Activated CD8-positive, alpha-beta memory T cell treated with anti-CD3 and anti-CD28 coated beads for 48 hours (primary cell): ENCODE data around the gene CEMIP.

ENCODE experiments used
- DNase-seq, 3 experiments: peaks; one replicate each; pipeline ENCODE4 v3.0.0-alpha.2; 2020; ENCODE audit warnings: low read depth in 2 of 3, low spot score in 2 of 3

Gene CEMIP

DNA sequence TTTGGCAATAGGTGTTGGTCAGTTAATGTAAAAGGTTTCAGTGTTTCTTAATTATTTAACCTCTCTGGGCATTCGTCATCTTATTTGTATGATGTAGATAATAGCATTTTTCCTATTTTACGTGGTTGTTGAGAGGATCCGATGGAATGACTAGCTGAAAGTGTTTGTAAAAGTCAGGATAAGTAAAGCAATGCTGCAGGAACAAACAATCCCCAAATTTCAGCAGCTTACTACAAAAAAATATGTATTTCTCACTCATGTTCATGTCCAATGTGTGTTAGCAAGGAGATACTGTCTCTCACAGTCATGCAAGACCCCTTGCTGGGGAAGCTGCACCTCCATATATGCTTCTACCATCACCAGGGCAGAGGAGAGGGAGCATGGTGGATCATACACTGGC, 38.7 kb downstream of the CEMIP start:
- DNase-seq, result no peak

DNA sequence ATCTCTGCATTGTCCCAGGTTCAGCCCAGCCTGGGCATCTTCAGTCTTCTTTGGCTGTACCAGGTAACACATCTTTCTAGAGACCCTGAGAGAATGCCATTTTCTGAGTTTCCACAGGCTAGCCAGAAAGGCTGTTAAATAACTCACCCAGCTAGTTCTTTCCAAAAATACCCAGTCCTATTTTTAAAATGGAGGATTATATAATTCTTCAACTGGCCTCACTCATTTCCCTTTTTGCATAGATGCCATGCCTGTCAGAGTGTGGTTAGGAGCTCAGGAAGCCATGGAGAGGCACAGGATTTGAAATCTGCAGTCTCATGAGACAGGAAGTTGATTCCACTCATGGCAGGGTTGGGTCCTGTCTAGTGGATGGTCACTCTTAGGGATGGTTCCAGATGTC, 39.8 kb downstream of the CEMIP start:
- no peak for DNase-seq

DNA sequence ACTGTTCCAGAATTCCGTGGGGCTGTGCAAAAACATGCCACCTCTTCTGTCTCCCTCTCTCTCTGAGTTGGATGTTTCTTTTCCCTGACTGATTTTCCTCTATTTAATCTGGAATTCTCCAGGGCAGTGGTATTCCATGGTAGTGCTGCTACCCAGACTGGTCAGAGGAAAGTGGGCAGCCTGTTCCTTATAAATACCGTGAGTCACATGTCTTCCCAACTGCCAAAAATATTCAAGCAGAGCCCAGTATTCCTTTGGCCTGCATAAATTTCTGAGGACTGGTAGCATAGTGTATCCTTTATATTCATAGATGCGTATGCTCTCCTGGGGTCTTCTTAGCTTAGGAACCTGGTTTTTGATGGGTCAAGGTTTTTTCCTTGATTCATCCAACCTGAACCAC, 40.9 kb downstream of the CEMIP start:
- DNase-seq, result no peak

DNA sequence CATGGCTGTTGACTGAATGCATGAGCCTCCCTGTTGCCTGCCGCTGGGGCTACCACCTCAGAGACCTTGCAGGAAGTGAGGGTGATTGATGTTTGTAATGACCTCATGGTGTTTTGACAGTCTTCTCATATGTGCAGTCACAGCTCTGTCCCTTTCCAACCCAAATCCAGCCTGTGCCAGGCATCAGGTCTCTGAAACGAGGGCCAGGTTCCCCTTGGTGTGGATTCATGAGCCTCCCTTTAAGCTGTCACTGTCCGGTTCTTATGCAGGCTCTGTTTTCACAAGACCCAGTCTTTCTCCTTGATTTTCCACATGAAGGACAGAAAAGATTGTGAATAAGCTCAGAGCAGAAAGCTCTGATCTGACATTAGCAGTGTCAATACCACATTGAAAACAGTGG, 43.1 kb downstream of the CEMIP start:
- DNase-seq, result no peak

DNA sequence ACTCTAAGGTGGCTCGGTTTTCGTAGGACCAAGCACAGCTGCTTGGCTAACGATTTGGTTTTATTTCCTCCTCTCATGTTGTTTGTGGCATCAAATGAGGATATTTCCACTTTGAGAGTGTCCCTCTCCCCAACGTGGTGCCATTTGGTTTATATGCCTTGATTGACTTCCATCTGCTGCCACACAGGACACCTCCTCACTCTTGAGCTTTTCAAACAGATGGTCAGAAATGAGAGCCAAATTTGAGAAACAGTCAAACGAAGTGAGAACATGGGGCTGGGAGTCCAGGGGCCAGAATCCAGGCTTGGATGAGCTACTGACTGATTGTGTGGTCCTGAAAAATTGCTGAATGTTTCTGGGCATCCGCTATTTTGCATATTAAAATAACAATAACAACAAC, 43.5 kb downstream of the CEMIP start:
- DNase-seq, result no peak

DNA sequence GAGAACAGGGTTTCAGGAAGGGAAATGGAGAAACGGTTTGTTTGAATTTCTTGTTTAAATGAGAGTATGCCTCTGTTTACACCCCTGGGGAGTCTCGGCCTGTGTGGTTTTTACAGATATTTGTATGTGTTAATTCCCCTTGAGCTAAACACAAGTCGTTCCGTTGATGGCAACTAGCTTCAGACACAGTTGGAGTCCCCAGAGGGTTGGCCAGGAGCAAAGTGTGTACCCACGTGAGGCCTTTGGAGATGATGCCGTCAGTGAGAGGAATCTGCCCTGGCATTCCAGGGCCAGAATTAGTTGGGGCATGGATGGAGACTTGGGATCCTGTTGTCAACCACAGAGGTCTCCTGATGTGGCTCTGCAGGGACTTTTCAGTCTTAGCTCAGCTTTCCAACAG, 44.0 kb downstream of the CEMIP start:
- no peak for DNase-seq

DNA sequence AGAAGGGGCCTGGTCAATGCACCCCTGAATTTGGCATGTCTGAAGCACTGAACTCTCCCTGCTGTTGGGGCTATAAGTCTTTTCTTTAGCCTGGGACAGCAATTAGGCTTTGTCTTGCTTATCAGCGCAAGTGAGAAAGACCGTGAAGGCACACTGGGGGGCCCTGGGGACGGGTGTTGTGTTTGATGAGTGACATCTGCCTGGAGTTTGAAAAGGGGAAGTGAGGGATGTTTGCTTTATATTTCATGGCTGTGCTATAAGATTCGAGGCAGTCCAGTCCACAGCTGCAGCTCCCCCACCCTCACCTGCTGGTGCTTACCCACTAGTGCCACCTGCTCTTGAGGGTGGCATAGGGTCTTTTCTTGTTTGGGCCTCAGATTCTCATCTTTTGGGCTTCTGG, 44.8 kb downstream of the CEMIP start:
- no peak for DNase-seq

DNA sequence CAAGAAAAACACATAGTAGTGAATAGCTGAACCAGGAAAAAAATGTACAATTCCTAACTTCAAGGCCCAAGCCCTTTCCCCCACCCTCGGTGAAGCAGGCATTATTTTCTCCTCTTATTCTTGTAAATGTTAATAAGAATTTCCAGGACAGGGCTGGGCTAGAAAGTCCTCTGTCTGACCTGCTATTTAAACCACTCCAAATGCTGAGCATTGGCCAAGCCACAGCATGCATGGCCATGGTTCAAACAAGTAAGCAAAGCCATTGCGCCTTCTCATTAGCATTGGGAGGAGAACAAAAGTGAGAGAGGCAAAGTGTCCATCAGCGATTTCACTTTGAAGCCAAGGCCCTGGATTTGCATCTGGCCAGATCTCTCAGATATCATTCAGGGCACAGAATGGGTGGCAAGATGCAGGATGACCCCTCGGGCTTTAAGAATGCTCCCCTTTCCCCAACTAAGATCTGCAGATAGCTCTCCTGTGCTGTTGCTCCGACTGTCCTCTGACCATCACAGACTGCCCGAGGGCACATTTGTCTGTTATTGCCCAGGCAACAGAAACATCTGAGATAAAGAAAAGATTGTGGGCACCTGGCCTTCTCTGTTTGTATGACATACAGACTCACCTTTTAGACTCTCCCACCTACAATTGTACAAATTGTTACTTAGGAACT, 46.3 kb downstream of the CEMIP start:
- DNase-seq, result no peak

DNA sequence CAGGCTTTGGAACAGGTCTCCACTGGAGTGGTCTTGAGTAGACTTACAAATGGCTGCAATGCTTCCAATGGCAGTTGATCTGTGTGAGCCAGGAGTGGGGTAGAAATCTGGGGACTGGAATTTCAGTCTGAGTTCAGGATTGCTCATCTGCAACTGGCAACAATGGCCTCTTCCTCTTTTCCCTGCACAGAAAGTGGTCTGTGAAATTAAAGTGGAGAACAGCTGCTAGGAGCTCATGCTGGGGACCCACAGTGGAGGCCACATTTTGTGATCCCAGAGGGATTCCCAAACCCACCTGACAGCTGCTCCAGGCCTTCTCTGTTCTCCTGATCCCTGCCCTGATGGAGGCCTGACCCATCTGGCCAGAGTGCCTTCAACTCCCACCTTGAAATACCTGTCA, 49.6 kb downstream of the CEMIP start:
- no peak for DNase-seq

DNA sequence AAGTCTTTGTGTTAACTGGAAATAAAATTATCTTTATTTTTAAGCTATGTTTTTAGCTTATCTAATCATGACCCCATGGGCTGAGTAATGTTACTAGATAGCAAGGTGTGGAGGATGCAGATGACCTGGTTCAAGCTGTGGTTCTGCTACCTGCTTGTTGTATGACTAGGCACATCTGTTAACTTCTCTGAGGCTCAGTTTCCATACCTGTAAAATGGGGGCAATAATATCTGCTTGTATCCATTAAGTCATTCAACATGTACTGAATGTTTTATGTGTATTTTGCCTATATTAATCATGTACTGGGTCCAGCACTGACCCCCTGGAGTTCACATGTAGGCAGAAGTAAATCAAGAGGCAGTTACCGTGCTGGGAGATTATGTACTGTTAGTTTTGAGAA, 51.5 kb downstream of the CEMIP start:
- no peak for DNase-seq

DNA sequence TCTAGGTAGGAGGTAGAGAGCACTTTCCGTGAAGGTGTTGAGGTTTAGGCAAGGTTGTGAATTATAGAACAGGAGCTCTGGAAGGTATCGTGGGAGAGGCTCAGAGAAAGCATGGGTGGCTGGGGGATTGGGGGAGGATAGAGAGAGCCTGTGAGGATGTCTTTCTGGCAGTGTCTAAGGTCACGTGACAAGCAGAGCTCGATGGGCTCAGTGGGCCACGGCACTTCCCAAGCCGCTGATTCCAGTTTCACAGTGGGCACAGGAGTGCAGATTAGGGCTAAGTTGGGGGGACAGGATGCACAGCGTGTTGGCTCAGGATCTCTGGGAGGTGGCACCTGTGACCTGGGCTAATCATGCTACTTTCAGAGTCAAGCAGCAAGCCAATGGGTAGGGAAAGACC, 52.0 kb downstream of the CEMIP start:
- no peak for DNase-seq

DNA sequence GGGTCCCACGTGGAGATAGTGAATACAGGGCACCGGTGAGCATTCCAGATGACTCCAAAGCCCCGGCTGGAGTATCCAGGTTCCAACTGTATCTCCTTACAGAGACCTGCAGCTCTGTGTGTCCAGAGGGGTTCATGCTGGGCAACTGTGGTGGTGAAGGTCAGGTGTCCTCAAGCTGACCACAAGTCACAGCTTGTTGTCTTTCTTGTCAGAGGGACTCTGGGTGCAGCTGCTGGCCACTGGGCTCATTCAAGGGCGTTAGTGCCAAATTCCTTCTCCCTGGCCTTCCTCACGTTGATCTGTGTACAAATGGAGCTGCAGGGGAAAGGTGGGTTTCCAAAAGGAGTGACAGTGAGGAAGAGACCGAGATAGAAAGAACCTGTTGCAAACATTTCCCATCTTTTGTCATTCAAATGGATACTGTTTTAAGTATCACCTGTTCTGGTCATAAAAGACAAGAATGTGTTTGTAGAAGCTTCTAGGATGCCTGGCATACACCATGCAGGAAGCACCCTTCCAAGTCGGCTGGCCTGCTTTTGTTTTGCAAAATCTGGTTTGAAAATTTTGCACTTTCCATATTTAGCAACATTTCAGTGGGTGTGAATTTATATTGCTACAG, 52.5 kb downstream of the CEMIP start:
- no peak for DNase-seq

DNA sequence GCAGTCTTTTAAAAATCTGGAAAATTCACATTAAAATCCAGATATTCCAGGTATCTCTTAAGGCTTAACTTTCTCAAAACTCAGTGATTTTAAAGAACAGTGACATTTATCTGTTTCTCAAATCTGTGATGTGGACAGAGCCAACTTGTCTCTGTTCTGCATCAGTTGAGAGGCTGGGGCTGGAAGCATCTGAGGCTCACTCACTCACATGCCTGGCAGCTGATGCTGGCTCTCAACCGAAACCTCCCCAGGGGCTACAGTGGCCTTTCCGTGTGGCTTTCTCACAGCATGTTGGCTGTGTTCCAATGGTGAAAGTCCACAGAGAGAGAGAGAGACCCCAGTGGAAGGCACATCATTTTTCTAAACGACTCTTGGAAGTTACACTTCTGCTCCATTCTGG, 53.5 kb downstream of the CEMIP start:
- no peak for DNase-seq

DNA sequence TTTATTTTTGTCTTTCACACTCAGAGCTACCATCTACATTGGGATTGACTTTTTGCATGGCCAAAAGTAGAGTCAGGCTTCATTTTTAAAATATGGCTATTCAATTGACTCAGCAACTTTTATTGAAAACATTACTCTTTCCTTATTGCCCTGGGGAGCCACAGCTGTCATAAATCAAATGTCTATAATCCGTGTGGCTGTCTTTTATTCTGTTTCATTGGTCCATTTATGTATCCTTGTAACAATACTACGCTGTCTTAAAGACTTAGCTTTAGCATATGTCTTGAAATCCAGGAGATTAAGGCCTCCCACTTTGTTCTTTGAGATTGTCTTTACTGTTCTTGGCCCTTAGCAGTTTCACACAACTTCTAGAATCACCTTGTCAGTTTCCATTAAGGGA, 55.2 kb downstream of the CEMIP start:
- no peak for DNase-seq

DNA sequence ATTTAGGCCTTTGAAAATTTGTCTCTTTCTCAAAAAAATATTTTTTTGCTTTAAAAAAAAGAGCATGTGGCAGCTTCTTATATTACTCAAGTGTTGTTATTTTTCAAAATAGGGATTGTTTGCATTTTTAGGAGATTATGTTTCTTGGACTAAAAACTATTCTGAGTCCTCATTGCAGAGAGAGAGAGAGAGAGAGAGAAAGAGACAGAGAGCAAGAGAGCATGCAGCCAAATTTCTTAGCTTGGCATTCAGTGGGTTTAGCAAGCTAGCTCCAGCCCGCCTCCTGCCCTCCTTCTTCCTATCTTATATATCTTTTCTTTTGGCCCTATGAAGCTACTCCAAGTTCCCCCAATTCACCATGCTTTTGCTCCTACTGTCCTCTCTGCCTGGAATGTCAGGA, 55.7 kb downstream of the CEMIP start:
- DNase-seq, result no peak

DNA sequence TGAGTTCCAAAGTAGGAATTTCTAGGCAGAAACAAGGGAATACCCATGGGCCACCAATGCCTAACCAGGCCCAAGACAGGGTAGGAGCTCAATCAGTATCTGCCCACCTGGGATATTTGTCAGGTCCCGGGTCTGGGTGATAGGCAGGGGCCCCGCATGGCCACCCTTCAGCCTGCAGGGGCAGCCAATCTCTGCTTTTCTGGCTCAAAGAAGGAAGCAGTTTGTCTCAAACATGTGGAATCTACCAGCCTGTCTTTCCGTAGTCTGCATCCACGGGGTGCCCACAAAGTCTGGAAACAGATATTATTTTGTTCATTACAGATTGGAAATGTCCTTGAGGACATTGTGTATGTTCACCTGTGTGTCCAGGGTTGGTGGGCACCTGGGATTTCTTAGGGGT, 56.2 kb downstream of the CEMIP start:
- no peak for DNase-seq

DNA sequence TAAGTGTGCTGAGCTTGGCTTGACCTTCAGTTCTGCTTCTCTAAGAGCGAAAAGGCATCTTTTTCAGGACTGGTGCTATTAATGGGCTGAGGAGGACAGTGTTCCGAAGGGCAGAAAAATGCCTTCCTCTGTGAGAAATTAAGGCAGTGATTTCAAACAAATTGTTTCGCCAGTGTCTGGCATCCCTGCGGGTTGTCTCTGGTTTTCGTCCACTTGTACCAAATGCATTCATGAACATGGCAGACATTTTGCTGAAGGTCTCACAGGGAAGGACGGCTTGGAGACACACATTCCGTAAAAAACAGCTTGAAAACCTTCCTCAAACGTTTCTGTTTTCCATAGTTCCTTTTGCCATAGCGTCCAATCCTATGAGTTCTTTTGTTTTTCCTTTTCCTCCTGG, 57.1 kb downstream of the CEMIP start:
- no peak for DNase-seq

DNA sequence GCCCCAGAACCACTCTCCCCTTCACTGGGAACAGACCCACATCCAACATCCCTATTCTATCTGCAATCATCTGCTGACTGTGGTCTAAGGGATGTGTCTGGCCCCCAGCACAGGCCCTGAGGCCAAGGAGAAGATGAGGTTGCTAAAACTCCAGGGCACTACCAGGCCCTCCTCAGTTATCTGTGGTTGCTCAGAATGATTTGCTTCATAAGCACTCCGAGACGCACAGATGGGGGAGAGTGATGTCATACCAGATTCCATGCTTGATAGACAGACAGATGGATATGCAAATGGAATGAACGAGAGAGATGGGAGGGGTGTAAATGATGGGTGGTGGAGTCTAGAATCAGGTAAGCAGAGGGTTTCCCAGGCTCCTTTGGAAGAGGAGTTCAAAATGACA, 57.8 kb downstream of the CEMIP start:
- no peak for DNase-seq

DNA sequence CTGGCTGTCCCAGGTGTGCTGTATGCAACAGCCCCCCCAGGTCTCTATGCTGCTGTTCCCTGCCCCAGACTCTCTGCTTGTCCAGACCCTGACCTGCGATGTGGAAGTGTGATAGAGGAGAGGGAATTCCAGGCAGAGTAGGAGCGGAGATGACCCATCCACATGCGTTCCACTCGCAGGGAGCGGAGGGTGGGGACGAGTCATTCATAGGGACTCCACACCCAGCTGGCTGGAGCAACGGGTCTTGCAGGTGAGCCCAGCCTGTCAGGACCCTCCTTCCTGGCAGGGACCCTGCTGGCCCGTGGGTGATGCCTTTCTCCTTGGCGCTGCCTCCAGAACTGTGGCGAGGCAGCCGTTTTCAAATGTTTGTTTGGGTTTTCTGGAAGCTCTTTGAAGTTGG, 58.8 kb downstream of the CEMIP start:
- no peak for DNase-seq

DNA sequence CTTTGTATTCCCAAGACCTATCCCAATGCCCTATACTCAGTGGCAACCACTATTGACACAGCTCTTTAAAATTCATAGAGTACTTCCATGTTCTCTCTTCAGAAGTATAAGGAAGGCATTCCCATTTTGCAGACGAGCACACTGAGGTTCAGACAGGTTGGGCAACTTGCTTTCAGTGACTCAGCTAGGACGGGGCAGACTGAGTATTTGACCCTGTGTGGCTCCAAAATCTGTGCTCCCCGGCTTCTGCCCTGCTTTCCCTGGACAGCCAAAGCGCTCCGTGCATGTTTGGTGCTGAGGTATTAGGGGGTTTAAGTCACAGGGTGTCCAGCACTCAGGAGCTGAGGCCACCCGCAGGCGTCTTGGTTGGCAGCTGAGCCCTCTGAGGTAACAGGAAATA, 59.5 kb downstream of the CEMIP start:
- DNase-seq, result no peak

DNA sequence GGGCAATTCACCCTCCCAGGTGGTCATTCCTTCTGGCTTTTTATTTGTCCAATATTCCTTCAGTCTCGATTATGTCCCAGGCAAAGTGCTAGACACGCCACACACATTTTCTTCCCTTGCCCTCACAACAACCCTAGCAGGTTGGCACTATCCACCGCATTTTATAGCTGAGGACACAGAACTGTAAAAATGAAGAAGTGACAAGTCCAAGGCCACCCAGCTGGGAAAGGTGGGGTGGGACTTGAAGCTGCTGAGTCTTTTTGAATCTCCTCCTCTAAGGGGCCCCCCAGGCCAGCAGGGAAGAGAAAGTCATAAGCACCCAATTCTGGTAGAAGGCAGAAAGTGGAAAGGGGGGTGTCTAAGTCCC, 60.6 kb downstream of the CEMIP start:
- DNase-seq, result no peak

DNA sequence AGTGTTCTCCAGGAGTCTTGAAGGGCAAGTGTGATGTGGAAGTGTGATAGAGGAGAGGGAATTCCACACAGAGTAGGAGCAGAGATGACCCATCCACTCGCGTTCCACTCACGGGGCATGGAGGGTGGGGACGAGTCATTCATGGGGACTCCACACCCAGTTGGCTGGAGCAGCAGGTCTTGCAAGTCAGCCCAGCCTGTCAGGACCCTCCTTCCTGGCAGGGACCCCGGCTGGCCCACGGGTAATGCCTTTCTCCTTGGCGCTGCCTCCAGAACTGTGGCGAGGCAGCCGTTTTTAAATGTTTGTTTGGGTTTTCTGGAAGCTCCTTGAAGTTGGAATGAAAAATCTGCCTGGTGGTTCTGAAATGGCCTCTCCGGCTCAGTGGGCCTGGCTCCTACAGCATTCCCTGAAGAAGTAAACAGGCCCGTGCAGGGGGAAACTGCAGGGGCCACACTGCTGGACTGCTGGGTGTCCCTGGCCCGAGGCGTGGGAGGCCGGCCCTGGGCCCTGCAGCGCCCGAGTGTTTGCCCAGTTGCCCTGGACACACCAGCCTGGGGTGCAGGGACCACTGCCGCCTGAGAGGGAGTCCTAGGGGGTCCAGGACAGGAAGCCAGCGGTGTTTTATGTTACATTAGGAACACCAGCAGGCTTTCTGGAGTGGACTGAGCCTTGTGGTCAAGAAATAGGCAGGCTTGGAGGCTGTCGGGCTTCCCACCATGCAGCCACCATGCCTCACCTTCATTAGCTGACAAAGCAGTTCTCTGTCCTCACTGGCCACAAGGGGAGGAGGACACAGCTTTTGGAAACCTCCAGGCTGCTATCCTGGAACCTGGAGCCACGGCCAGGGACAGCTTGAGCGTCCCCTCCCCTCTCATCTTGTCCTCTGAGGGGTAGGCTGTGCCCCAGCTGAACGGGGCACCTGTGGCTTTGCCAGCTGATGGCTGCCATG, 61.3 kb downstream of the CEMIP start:
- no peak for DNase-seq
